Adipose tissue (tissue), 3 donors: ENCODE measurements around the gene TMEM61. TPM values are rescaled to one million over a fixed set of nuclear protein-coding genes. Genes with fewer than 3 reads are reported as not detected.
"Not testable (repeated sequence)": the region's sequence is repeated elsewhere in the genome, so short reads cannot be mapped to it uniquely, and the experiment has no call there.

Experiments used
- H3K27ac ChIP-seq: one replicate; pipeline ENCODE4 v1.5.1; 2013; ENCODE audit warnings: low read depth, low read length
- WGBS, 3 donors: extraction: QIAGEN DNeasy Blood & Tissue Kit; methylation state at CpG; one replicate each; pipeline ENCODE4 v1.1.7; 2013; 5-methylcytosine and 5-hydroxymethylcytosine counted together
- polyA plus RNA-seq, 3 donors: library from polyadenylated mRNA; stranded (reverse); fragments of 200-250 nt; gene quantifications; one replicate each; pipeline ENCODE4 v1.2.3, GENCODE V29; 2013
- donor health status: healthy with polysubstance abuse.
- donor health status: Bipolar disorder and iron deficiency.
- donor health status: healthy.

Gene TMEM61
- polyA plus RNA-seq, 3 donors: 0.45 to 3.1 (median 0.70) TPM

GRCh38 chr1:54955359-54955758 lies 25.1 kb upstream of the TMEM61 start:
- H3K27ac ChIP-seq: no peak overlapping the region
- WGBS, 3 donors: 59 to 78% (median 64%) methylated on average over 1 of the region's 1 CpG

DNA sequence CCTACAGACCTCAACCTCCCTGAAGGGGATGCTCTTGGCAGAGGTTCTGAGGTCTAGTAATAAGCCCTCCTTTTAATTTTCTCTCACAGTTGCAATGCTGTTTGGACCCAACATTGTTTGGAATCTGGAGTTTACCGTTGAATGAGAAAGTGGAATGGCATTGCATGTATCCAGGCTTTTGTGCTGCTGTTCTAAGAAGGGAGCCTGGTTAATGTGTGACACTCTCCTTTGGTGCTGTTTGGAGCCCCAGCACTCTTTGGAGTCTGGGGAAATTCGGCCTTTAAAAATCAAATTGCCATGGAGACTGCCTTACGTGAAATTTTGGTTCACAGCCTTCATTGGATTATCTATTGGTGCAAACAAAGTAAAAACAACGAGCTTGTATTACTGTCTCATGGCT lies 23.7 kb upstream of the TMEM61 start:
- no peak overlapping the region for H3K27ac ChIP-seq
- 74 to 92% (median 91%) methylated on average over 4 of the region's 4 CpGs for WGBS, 3 donors

DNA sequence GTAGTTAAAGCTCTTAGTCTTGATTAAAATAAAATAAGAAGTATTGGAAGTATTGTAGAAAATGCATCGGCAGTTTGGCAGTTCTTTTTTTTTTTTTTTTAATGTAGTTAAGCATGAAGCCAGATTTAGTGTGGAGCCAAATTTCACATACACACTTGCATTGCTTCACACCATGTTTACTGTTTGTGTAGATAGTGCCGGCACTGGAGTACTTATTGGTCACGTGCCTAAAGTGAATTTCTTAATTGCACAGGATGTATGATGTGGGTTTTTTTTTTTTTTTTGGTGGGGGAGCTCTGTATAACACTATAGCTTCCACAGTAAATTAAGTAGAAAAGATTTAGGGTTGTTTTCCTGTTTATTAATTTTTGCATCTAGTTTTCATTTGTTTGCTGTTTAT lies 21.2 kb upstream of the TMEM61 start:
- 47 to 82% (median 70%) methylated on average over 3 of the region's 3 CpGs for WGBS, 3 donors
- H3K27ac ChIP-seq: no peak overlapping the region

DNA sequence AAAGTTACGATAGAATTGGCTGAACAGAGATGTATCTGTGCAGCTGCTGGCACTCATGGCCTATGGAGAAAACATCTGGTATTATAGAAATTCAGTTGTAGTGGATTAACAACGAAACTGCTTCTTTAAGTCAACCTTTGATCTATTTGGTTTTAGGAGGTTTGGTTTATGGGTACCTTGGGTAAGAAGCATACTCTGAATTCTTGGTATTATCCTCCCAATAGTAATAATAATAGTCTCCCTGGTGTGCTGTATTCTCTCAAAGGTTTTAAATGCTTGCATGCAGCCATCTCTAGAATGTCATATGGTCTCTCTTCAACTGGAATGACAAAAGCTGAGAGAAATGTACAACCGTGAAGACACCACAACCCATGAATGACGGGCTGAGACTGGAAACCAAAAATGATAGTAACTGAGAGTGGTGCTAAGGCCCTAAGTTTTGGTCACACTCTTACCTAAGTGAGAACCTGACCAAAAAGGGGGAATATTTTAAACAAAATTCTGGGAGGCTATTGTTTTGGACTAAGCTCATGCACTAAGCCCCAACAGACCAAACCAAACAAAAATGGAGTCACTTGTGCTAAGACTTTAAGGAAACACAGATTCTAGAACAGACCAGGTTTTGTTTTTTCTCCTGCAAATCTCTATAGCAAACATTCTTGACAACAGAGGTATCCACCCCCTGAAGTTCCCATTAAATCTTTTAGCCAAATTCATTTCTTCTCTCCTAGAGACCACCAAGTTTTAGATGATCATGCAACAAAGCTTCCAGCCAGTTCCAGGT lies 17.6 kb upstream of the TMEM61 start:
- H3K27ac ChIP-seq: no peak overlapping the region
- WGBS, 3 donors: 73 to 83% (median 75%) methylated on average over 4 of the region's 4 CpGs

DNA sequence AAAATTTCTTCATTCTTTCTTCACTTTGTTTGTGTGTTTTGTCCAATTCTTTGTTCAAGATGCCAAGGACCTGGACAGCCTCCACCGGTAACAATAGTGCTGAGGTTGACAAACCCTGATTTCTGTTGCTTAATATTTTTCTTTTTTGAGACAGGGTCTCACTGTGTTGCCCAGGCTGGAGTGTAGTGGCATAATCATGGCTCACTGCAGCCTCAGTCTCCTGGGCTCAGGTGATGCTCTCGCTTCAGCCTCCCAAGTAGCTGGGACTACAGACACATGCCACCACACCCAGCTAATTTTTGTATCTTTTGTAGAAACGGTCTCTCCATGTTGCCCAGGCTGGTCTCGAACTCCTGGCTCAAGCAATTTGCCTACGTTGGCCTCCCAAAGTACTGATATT lies 16.6 kb upstream of the TMEM61 start:
- 88 to 96% (median 91%) methylated on average over 5 of the region's 5 CpGs for WGBS, 3 donors
- H3K27ac ChIP-seq: not testable (repeated sequence)

GRCh38 chr1:54965624-54966340 lies 14.6 kb upstream of the TMEM61 start:
- H3K27ac ChIP-seq: no peak overlapping the region
- WGBS, 3 donors: 31 to 49% (median 44%) methylated on average over 7 of the region's 7 CpGs

DNA sequence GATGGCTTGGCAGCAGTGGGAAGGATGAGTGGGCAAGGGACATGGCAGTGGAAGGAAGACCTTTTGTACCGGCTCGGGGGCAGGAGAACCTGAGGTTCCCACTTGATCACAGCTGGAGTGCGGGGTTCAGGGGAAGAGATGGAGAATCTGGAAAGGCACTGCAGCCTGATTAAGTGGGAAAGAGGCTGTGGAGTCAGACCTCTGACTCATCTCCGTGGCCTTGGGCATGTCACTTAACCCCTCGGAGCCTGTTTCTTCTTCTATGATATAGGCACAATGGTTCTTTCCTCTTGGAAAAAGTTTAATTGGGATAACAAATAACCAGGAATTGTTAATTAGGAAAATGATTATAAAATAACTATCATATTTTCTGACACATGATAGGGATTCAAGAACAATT lies 13.1 kb upstream of the TMEM61 start:
- H3K27ac ChIP-seq: no peak overlapping the region
- WGBS, 3 donors: 75 to 82% (median 79%) methylated on average over 5 of the region's 5 CpGs

- WGBS, 3 donors: 57 to 77% (median 59%) methylated on average over 4 of the region's 4 CpGs
- no peak overlapping the region for H3K27ac ChIP-seq
These were observed 11.9 kb upstream of the TMEM61 start for GRCh38 chr1:54968551-54968950.

DNA sequence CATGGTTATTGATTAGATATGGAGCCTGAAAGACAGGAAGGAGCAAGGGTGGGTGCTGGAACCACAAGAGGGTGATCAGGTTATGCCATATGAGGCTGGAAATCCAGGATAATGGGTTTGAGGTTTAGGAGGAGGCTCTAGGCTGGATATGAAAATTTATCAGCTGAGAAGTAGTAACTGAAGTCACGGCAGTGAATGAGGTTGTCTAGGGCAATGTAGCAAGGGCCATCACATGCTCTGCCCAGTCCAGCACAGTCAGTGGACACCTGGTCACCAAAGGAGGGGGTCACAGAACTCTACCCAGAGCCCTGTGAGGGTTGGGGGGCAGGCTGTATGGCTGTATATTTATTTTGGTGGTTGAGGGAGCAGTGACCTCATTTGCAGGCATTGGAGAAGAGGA lies 10.5 kb upstream of the TMEM61 start:
- no peak overlapping the region for H3K27ac ChIP-seq
- WGBS, 3 donors: 85 to 100% (median 86%) methylated on average over 1 of the region's 1 CpG

- H3K27ac ChIP-seq: no peak overlapping the region
- 79 to 90% (median 81%) methylated on average over 5 of the region's 5 CpGs for WGBS, 3 donors
These were observed 9.5 kb upstream of the TMEM61 start for GRCh38 chr1:54970901-54971300.

GRCh38 chr1:54971317-54971791 lies 9.1 kb upstream of the TMEM61 start:
- 53 to 76% (median 70%) methylated on average over 7 of the region's 7 CpGs for WGBS, 3 donors

GRCh38 chr1:54972436-54972835 lies 8.0 kb upstream of the TMEM61 start:
- WGBS, 3 donors: 71 to 91% (median 85%) methylated on average over 4 of the region's 4 CpGs

More at GRCh38 chr1:54971317-54971791, 9.1 kb upstream of the TMEM61 start:
- H3K27ac ChIP-seq: no peak overlapping the region

GRCh38 chr1:54973205-54973921 lies 7.1 kb upstream of the TMEM61 start:
- H3K27ac ChIP-seq: no peak overlapping the region
- 34 to 46% (median 35%) methylated on average over 5 of the region's 5 CpGs for WGBS, 3 donors

More at GRCh38 chr1:54972436-54972835, 8.0 kb upstream of the TMEM61 start:
- no peak overlapping the region for H3K27ac ChIP-seq

GRCh38 chr1:54975356-54976108 lies 4.9 kb upstream of the TMEM61 start:
- WGBS, 3 donors: 68 to 85% (median 80%) methylated on average over 4 of the region's 4 CpGs
- H3K27ac ChIP-seq: no peak overlapping the region

GRCh38 chr1:54976747-54977146 lies 3.7 kb upstream of the TMEM61 start:
- WGBS, 3 donors: 62 to 79% (median 72%) methylated on average over 6 of the region's 6 CpGs
- no peak overlapping the region for H3K27ac ChIP-seq

DNA sequence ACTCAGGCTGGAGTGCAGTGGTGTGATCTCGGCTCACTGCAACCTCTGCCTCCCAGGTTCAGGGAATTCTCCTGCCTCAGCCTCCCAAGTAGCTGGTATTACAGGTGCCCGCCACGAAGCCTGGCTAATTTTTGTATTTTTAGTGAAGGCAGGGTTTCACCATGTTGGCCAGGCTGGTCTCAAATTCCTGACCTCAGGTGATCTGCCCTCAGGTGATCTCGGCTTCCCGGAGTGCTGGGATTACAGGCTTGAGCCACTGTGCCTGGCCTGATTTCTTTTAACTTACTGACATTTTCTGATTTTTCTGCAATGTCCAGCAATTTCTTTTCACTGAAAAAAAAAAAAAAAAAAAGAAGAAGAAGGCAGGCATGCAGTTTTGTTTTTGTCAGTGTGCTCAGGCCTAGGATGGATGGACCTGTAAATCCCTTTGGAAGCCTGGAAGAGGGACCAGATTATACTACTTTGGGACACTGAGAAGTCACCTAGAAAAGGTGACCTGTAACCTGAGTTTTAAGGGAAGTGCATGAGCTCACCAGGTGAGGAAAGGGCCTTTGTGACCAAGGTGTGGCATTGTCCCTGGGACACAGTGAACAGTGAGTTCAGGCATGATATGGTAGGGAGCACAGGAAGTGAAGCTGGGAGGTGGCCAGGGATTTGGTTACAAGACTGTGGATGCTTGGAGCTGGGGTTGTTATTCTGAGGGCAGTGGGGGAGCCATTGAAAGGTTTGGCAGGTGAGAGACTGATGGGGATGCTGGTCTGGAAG lies 2.7 kb upstream of the TMEM61 start:
- no peak overlapping the region for H3K27ac ChIP-seq
- WGBS, 3 donors: 91 to 96% (median 93%) methylated on average over 5 of the region's 5 CpGs

DNA sequence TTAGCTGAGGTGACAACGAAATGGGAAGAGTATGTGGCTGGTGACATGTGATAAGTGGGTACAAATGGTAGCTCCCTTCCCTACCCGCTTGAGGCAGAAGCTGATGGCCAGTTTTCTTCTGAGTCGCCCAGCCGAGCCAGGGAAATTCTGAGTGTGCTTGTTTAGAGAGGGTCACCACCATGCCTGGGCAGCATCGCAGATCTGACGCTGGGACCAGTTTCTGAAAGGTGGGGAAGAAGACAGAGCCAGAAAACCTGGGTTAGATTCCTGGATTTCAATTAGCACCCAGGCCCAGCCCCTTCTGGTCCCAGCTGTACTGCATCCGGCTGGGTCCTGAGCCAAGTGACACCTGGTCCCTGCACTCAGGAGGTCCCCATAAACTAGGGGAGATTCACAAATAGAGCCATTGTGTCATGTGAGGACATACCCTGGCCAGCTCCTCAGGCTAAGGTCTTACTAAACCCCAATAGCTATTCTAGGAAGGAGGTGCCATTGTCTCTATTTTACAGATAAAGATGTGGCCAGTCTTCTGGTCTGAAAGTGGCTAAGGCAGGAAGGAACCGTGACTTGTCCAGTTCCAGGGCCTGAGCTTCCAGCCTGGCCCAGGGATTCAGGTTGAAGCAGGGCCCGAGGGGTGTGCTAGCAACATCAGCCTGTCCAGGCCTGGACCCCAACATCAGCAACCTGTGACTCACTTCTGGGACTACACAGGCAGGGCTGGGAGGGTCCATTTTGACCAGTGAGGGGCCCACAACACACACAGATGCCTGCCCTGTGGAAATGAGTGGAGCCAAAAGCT lies 1.7 kb upstream of the TMEM61 start:
- WGBS, 3 donors: 88 to 93% (median 93%) methylated on average over 9 of the region's 9 CpGs
- H3K27ac ChIP-seq: no peak overlapping the region
